Measurements from ENCODE around the gene PRAME.

PRAME gene

DNA sequence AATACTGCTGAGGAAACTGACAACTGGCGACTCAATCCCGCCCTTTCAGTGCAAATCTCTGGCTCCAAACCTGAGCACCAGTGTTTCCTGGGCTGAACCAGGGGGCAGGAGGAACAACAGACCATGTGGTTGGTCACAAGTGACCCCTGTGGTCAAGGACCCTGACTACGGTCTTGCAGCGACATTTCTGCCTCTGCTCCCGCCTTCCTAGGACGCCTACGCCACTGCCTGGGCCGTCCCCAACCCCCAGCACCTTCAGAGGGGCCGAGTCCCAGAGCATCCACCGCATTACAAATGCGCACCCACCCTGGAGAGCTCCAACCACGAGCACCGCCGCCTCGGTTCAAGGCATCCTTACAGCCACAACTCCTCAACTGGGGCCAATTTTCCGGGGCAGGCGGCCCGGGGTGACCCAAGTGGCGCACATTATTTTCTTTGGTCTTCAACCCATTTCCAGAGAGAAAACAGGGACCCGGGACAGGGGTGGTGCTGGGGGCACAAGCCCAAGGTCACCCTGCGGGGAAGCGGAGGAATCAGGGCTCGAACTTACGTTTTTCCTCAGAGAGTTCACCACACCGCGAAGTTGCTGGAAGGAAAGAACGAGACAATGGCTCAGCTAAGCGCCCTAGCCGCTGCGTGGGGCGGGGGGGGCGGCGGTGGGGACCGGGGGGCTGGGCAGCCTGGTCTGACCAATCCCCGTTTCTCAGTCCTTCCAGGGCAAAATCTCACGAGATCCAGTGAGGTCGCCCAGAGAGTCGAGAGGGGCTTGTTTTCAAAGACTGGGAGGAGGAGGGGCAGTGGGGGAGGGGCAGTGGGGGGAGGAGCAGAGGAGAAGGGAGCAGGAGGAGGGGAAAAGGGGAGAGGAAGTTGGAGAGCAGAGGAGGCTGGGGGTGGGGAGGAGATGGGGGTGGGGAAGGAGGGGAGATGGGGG, 1.8 kb downstream of the PRAME start:
- no peaks in the 10 kb centered on the region for H3K4me1 ChIP-seq (ENCODE audit: control insufficient read depth, insufficient read depth, low read length)
- no peaks in the 10 kb centered on the region for H3K36me3 ChIP-seq (ENCODE audit: control insufficient read depth in 2 of 2, insufficient read depth in 2 of 2, low read length in 2 of 2)
- H3K27ac ChIP-seq (ENCODE audit: low read length), result no peak overlapping the region
- H3K27me3 ChIP-seq (ENCODE audit: control insufficient read depth in 1 of 2, insufficient read depth in 2 of 2, low read length in 2 of 2), result no peaks in the 10 kb centered on the region
- no peak overlapping the region for H3K4me3 ChIP-seq (ENCODE audit: low read length in 2 of 2)
- no peaks in the 10 kb centered on the region for H3K9me3 ChIP-seq (ENCODE audit: control insufficient read depth in 2 of 2, low read length in 2 of 2)
- H3K9ac ChIP-seq (ENCODE audit: low read length in 2 of 2), result no peak overlapping the region

DNA sequence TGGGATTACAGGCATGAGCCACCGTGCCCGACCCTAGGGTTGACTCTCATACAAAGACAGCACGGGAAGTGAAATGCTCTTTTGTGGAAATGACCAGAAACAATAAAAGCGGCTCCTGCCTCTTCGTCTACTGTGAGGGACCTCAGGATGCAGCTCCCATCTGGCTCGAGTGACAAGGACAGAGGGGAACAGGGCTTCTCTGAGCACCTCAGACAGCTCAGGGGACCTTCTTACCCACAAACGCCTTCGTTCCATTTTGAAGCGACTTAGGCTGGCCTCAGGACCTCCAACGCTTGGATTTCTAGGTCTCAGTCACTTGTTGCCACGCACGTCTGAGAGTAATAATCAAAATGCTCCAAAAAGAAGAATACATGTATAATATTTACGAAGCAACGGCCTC, 2.5 kb downstream of the PRAME start:
- Histone ChIP-seq H3K9me3 (ENCODE audit: control insufficient read depth in 2 of 2, low read length in 2 of 2) (no peaks in the 10 kb centered on the region), H3K27me3 (ENCODE audit: control insufficient read depth in 1 of 2, insufficient read depth in 2 of 2, low read length in 2 of 2) (no peaks in the 10 kb centered on the region), H3K9ac (ENCODE audit: low read length in 2 of 2) (no peak overlapping the region), H3K4me1 (ENCODE audit: control insufficient read depth, insufficient read depth, low read length) (no peaks in the 10 kb centered on the region), H3K4me3 (ENCODE audit: low read length in 2 of 2) (no peak overlapping the region), H3K36me3 (ENCODE audit: control insufficient read depth in 2 of 2, insufficient read depth in 2 of 2, low read length in 2 of 2) (no peaks in the 10 kb centered on the region), H3K27ac (ENCODE audit: low read length) (no peak overlapping the region)

DNA sequence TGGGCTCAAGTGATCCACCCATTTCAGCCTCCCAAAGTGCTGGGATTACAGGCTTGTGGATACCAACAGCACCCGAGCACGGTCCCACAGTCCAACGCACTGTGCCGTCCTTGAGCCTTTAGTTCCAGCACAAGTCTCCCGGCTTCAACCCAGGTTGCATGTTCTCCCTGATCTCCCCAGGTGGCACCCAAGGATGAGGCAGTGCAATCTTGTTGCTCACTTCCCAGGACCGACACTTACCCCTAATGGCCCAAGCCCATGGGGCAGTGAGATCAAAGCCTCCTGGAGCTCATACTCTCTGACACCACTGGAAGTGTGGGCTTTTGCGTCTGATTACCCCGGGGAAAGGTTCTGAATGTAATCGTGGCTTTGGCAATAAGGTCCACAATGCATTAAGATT, 3.5 kb downstream of the PRAME start:
- no peak overlapping the region for H3K9ac ChIP-seq (ENCODE audit: low read length in 2 of 2)
- H3K4me1 ChIP-seq (ENCODE audit: control insufficient read depth, insufficient read depth, low read length), result no peaks in the 10 kb centered on the region
- H3K4me3 ChIP-seq (ENCODE audit: low read length in 2 of 2), result no peak overlapping the region
- no peaks in the 10 kb centered on the region for H3K36me3 ChIP-seq (ENCODE audit: control insufficient read depth in 2 of 2, insufficient read depth in 2 of 2, low read length in 2 of 2)
- no peaks in the 10 kb centered on the region for H3K9me3 ChIP-seq (ENCODE audit: control insufficient read depth in 2 of 2, low read length in 2 of 2)
- H3K27ac ChIP-seq (ENCODE audit: low read length), result no peak overlapping the region
- H3K27me3 ChIP-seq (ENCODE audit: control insufficient read depth in 1 of 2, insufficient read depth in 2 of 2, low read length in 2 of 2), result no peaks in the 10 kb centered on the region

DNA sequence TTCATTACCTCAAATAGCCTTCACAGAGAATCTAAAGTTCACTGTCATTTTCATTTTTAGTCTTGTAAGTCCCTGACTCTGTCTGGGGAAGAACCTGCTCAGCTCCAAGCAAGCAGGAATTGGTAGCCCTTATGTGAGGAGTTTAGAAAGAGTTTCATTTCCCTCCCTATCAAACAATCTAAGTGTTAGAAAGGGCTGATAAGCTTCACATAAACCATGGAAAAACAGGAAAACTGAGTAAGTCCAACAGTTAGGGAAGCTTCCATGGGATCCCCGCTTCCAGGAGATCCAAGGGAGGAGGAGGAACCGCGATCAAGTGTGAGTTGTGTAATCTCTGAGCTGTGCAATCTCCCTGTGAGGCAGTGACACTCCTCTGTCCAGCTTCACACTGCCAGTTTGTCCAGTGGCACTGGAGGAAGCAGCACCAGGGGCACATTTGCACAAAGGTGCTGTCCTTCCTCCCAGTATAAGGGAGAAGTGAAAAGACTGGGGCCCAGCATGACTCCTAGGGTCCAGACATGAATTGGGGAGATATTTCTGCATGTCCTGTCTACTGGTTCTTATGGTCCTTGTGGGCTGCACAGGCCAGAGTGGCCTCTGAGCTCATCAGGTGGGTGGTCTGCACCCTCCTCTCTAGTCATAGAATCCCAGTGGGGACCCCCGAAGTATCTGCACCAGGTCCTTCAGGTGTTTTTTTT, 4.3 kb downstream of the PRAME start:
- Histone ChIP-seq H3K4me3 (ENCODE audit: low read length in 2 of 2) (no peak overlapping the region), H3K36me3 (ENCODE audit: control insufficient read depth in 2 of 2, insufficient read depth in 2 of 2, low read length in 2 of 2) (no peaks in the 10 kb centered on the region), H3K4me1 (ENCODE audit: control insufficient read depth, insufficient read depth, low read length) (no peaks in the 10 kb centered on the region), H3K9me3 (ENCODE audit: control insufficient read depth in 2 of 2, low read length in 2 of 2) (no peaks in the 10 kb centered on the region), H3K27ac (ENCODE audit: low read length) (no peak overlapping the region), H3K27me3 (ENCODE audit: control insufficient read depth in 1 of 2, insufficient read depth in 2 of 2, low read length in 2 of 2) (no peaks in the 10 kb centered on the region), H3K9ac (ENCODE audit: low read length in 2 of 2) (no peak overlapping the region)

DNA sequence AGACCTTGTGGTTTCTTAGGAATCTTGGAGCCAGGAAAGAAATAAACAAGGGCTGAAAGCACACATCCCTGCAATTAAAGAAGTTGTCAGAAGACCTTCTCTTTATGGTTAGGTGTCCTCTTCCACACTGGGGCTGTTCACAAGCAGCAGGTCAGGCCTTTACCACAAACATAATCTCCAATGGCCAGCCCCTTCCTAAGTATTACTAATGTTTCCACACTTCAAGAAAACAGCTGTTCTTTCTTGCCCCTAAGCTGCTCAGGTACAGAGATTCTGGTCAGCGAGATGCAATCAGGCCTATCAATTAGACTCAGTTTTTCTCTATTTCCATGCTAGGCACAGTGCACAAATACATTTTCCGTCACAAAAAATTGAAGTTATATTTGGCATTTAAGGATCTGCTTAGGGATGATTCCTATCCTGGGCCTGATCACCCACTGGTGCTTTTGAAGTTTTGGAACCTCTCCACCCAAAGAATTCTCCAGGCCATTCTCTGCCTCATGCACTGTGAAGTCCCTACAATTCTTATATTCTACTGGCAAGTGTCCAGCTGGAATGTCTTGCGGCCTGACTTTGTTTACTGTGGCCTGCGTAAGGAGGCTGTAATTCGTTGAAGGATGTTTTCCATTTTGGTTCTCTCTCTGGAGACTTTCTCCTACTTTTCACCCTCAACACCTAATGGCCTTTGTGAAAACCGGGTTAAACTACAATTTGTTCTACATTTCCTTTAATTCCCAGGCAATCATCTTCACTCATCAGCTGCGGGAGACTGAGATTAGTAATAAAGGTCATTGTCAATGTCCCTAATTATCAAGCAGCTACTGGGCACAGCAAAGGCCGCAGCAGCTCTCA, 5.1 kb downstream of the PRAME start:
- Histone ChIP-seq H3K9me3 (ENCODE audit: control insufficient read depth in 2 of 2, low read length in 2 of 2) (no peaks in the 10 kb centered on the region), H3K9ac (ENCODE audit: low read length in 2 of 2) (no peak overlapping the region), H3K27ac (ENCODE audit: low read length) (no peak overlapping the region), H3K4me3 (ENCODE audit: low read length in 2 of 2) (no peak overlapping the region), H3K27me3 (ENCODE audit: control insufficient read depth in 1 of 2, insufficient read depth in 2 of 2, low read length in 2 of 2) (no peaks in the 10 kb centered on the region), H3K4me1 (ENCODE audit: control insufficient read depth, insufficient read depth, low read length) (no peaks in the 10 kb centered on the region), H3K36me3 (ENCODE audit: control insufficient read depth in 2 of 2, insufficient read depth in 2 of 2, low read length in 2 of 2) (no peaks in the 10 kb centered on the region)

DNA sequence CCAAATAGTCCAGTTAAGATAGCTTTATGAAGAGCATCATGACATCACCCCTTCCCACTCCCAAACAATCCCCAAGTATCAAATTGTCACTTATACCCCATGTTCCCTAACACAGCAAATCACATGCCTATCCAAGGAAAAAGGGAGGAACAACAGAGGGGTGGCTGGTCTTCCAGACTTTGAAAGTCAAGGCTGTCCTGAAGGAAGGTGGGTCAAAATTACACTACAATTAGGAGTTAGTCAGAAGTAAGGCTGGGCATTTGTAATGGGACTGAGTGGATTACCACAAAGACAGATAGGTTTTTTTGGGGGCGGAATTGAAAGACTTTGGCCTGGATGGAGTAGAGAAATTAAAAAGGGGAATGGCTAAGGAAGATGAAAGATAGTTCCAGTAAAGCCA, 5.9 kb downstream of the PRAME start:
- no peak overlapping the region for H3K9ac ChIP-seq (ENCODE audit: low read length in 2 of 2)
- H3K27me3 ChIP-seq (ENCODE audit: control insufficient read depth in 1 of 2, insufficient read depth in 2 of 2, low read length in 2 of 2), result no peaks in the 10 kb centered on the region
- H3K4me3 ChIP-seq (ENCODE audit: low read length in 2 of 2), result no peak overlapping the region
- H3K27ac ChIP-seq (ENCODE audit: low read length), result no peak overlapping the region
- H3K9me3 ChIP-seq (ENCODE audit: control insufficient read depth in 2 of 2, low read length in 2 of 2), result no peaks in the 10 kb centered on the region
- H3K36me3 ChIP-seq (ENCODE audit: control insufficient read depth in 2 of 2, insufficient read depth in 2 of 2, low read length in 2 of 2), result no peaks in the 10 kb centered on the region
- no peaks in the 10 kb centered on the region for H3K4me1 ChIP-seq (ENCODE audit: control insufficient read depth, insufficient read depth, low read length)

DNA sequence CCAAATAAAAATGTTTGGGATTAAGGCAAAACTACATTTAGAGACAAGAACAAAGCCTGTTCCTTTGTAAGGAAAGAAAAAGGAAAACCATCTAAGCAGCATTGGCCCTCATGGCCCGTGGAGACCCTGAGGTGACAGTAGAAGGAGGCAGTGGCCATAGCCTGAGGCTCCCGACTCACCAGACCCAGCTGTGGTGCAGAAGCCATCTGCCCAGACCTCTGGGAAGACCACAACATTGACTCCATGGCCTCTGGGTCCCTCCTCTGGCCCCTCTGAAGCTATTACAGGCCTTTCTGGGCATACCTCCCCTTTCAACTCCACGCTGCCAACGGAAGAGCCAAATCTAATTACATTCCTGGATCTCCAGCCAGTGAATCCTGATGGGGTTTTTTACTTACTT, 6.4 kb downstream of the PRAME start:
- Histone ChIP-seq H3K27ac (ENCODE audit: low read length) (no peak overlapping the region), H3K27me3 (ENCODE audit: control insufficient read depth in 1 of 2, insufficient read depth in 2 of 2, low read length in 2 of 2) (no peaks in the 10 kb centered on the region), H3K4me3 (ENCODE audit: low read length in 2 of 2) (no peak overlapping the region), H3K9me3 (ENCODE audit: control insufficient read depth in 2 of 2, low read length in 2 of 2) (no peaks in the 10 kb centered on the region), H3K36me3 (ENCODE audit: control insufficient read depth in 2 of 2, insufficient read depth in 2 of 2, low read length in 2 of 2) (no peaks in the 10 kb centered on the region), H3K4me1 (ENCODE audit: control insufficient read depth, insufficient read depth, low read length) (no peaks in the 10 kb centered on the region), H3K9ac (ENCODE audit: low read length in 2 of 2) (no peak overlapping the region)

DNA sequence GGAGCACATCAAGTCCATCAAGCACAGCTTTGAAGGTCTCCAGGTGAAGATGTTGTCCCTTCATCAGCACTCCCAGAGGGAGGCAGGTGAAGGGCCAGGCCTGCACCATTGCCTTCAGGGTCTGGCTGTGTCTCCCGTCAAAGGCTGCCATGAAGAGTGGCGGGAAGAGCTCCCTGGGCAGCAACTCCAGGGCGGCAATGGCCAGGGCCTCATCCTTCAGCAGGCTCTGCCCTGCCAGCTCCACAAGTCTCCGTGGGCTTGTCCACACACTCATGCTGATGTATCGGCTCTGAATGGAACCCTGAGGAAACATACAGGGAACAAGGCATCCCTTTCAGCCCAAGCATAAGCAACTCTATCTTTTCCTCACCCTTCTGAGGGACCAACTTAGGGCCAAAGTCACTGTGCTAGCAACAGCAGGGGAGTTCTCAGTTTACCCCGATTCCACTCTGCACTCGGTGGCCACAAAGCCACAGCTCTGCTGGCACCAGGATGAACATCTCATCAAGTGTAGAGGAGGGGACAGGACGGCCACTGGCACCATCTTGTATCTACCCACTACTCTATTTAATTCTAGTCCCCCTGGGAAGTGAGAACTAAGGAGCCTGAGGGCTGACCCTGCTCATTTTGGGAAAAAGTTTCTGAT, 8.2 kb downstream of the PRAME start:
- H3K9ac ChIP-seq (ENCODE audit: low read length in 2 of 2), result no peak overlapping the region
- H3K4me3 ChIP-seq (ENCODE audit: low read length in 2 of 2), result no peak overlapping the region
- no peaks in the 10 kb centered on the region for H3K36me3 ChIP-seq (ENCODE audit: control insufficient read depth in 2 of 2, insufficient read depth in 2 of 2, low read length in 2 of 2)
- no peaks in the 10 kb centered on the region for H3K9me3 ChIP-seq (ENCODE audit: control insufficient read depth in 2 of 2, low read length in 2 of 2)
- H3K27ac ChIP-seq (ENCODE audit: low read length), result no peak overlapping the region
- no peaks in the 10 kb centered on the region for H3K27me3 ChIP-seq (ENCODE audit: control insufficient read depth in 1 of 2, insufficient read depth in 2 of 2, low read length in 2 of 2)
- no peaks in the 10 kb centered on the region for H3K4me1 ChIP-seq (ENCODE audit: control insufficient read depth, insufficient read depth, low read length)

DNA sequence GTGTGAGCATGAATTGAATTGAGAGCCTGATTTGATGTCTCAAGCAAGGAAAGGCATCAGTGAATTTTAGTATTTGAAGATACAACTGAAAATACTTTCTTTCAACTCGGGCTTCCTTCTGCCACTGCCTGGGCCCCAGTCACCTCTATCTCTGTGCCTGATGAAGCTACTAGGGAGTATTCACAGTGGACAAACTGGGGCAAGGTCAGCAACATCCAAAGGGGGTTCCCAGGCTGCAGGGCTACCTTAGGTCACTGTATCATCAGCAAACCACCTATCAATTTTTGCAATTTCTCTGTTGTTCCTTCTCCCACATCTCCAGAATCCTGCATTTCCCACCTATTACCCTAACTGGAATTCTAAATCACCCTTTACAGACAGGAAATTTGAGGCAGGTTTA, 10.2 kb downstream of the PRAME start:
- no peaks in the 10 kb centered on the region for H3K36me3 ChIP-seq (ENCODE audit: control insufficient read depth in 2 of 2, insufficient read depth in 2 of 2, low read length in 2 of 2)
- H3K9ac ChIP-seq (ENCODE audit: low read length in 2 of 2), result no peak overlapping the region
- no peaks in the 10 kb centered on the region for H3K9me3 ChIP-seq (ENCODE audit: control insufficient read depth in 2 of 2, low read length in 2 of 2)
- H3K4me1 ChIP-seq (ENCODE audit: control insufficient read depth, insufficient read depth, low read length), result no peaks in the 10 kb centered on the region
- H3K27me3 ChIP-seq (ENCODE audit: control insufficient read depth in 1 of 2, insufficient read depth in 2 of 2, low read length in 2 of 2), result no peaks in the 10 kb centered on the region
- no peak overlapping the region for H3K27ac ChIP-seq (ENCODE audit: low read length)
- no peak overlapping the region for H3K4me3 ChIP-seq (ENCODE audit: low read length in 2 of 2)

DNA sequence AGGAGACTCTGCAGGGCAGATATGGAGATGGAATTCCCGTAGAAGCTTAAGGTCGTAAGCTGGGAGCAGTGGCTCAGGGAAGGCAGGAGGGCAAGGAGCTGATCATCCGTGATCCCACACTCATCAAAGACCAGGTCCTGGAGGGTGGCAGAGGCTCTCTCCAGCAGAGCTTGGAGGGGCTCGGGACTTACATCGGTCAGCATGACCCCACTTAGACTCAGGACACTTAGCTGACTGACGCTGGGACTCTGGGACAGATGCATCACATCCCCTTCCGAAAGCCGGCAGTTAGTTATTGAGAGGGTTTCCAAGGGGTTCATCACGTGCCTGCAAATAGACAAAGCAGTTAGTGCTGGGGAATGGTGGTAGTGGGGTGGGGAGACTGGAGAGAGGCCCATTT, 10.7 kb downstream of the PRAME start:
- Histone ChIP-seq H3K9me3 (ENCODE audit: control insufficient read depth in 2 of 2, low read length in 2 of 2) (no peaks in the 10 kb centered on the region), H3K4me1 (ENCODE audit: control insufficient read depth, insufficient read depth, low read length) (no peaks in the 10 kb centered on the region), H3K4me3 (ENCODE audit: low read length in 2 of 2) (no peak overlapping the region), H3K27me3 (ENCODE audit: control insufficient read depth in 1 of 2, insufficient read depth in 2 of 2, low read length in 2 of 2) (no peaks in the 10 kb centered on the region), H3K36me3 (ENCODE audit: control insufficient read depth in 2 of 2, insufficient read depth in 2 of 2, low read length in 2 of 2) (no peaks in the 10 kb centered on the region), H3K9ac (ENCODE audit: low read length in 2 of 2) (no peak overlapping the region), H3K27ac (ENCODE audit: low read length) (no peak overlapping the region)
